ENCODE measurements around the gene MUC20. TPM values are rescaled to one million over a fixed set of nuclear protein-coding genes. Genes with fewer than 3 reads are reported as not detected.

Gene MUC20
- total and polyA plus RNA-seq, 2 of the 8 experiments (the other 6 are each of a cell fraction or from before 2014, with no cell fraction given), result 0.24 to 0.26 TPM

DNA sequence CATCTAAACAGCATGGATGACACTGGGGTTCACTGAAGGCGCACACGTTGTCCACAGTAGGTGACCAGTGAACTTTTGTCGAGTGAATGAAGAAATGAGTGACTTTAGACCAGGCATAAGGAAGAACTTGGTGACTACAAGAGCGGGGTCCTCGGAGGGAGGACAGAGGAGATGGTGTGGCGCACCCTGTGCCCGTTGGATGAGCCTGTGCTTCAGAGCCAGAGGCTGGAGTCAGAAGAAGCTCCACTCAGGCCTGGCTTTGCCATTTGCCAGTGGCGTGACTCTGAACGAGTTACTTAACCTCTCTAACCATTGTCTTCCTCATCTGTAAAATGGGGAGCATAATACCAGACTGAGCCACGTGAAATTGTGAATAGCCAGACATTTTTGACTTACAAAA is 48.8 kb downstream of the MUC20 start (continued):
- TF ChIP-seq, protein P1, sequence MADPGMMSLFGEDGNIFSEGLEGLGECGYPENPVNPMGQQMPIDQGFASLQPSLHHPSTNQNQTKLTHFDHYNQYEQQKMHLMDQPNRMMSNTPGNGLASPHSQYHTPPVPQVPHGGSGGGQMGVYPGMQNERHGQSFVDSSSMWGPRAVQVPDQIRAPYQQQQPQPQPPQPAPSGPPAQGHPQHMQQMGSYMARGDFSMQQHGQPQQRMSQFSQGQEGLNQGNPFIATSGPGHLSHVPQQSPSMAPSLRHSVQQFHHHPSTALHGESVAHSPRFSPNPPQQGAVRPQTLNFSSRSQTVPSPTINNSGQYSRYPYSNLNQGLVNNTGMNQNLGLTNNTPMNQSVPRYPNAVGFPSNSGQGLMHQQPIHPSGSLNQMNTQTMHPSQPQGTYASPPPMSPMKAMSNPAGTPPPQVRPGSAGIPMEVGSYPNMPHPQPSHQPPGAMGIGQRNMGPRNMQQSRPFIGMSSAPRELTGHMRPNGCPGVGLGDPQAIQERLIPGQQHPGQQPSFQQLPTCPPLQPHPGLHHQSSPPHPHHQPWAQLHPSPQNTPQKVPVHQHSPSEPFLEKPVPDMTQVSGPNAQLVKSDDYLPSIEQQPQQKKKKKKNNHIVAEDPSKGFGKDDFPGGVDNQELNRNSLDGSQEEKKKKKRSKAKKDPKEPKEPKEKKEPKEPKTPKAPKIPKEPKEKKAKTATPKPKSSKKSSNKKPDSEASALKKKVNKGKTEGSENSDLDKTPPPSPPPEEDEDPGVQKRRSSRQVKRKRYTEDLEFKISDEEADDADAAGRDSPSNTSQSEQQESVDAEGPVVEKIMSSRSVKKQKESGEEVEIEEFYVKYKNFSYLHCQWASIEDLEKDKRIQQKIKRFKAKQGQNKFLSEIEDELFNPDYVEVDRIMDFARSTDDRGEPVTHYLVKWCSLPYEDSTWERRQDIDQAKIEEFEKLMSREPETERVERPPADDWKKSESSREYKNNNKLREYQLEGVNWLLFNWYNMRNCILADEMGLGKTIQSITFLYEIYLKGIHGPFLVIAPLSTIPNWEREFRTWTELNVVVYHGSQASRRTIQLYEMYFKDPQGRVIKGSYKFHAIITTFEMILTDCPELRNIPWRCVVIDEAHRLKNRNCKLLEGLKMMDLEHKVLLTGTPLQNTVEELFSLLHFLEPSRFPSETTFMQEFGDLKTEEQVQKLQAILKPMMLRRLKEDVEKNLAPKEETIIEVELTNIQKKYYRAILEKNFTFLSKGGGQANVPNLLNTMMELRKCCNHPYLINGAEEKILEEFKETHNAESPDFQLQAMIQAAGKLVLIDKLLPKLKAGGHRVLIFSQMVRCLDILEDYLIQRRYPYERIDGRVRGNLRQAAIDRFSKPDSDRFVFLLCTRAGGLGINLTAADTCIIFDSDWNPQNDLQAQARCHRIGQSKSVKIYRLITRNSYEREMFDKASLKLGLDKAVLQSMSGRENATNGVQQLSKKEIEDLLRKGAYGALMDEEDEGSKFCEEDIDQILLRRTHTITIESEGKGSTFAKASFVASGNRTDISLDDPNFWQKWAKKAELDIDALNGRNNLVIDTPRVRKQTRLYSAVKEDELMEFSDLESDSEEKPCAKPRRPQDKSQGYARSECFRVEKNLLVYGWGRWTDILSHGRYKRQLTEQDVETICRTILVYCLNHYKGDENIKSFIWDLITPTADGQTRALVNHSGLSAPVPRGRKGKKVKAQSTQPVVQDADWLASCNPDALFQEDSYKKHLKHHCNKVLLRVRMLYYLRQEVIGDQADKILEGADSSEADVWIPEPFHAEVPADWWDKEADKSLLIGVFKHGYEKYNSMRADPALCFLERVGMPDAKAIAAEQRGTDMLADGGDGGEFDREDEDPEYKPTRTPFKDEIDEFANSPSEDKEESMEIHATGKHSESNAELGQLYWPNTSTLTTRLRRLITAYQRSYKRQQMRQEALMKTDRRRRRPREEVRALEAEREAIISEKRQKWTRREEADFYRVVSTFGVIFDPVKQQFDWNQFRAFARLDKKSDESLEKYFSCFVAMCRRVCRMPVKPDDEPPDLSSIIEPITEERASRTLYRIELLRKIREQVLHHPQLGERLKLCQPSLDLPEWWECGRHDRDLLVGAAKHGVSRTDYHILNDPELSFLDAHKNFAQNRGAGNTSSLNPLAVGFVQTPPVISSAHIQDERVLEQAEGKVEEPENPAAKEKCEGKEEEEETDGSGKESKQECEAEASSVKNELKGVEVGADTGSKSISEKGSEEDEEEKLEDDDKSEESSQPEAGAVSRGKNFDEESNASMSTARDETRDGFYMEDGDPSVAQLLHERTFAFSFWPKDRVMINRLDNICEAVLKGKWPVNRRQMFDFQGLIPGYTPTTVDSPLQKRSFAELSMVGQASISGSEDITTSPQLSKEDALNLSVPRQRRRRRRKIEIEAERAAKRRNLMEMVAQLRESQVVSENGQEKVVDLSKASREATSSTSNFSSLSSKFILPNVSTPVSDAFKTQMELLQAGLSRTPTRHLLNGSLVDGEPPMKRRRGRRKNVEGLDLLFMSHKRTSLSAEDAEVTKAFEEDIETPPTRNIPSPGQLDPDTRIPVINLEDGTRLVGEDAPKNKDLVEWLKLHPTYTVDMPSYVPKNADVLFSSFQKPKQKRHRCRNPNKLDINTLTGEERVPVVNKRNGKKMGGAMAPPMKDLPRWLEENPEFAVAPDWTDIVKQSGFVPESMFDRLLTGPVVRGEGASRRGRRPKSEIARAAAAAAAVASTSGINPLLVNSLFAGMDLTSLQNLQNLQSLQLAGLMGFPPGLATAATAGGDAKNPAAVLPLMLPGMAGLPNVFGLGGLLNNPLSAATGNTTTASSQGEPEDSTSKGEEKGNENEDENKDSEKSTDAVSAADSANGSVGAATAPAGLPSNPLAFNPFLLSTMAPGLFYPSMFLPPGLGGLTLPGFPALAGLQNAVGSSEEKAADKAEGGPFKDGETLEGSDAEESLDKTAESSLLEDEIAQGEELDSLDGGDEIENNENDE (IDR thresholded peaks at IDR 0.05; ENCODE audit: insufficient replicate concordance, low read length), result no peak
- no peak for TF ChIP-seq GTF2F1 (IDR thresholded peaks at IDR 0.05; ENCODE audit: borderline replicate concordance, low read depth, low read length)
- TF ChIP-seq JUND (IDR thresholded peaks at IDR 0.05; ENCODE audit: low read length), result no peak
- TF ChIP-seq RFX5 (IDR thresholded peaks at IDR 0.05; ENCODE audit: borderline replicate concordance, low read depth, low read length), result no peak
- TF ChIP-seq, protein P2, sequence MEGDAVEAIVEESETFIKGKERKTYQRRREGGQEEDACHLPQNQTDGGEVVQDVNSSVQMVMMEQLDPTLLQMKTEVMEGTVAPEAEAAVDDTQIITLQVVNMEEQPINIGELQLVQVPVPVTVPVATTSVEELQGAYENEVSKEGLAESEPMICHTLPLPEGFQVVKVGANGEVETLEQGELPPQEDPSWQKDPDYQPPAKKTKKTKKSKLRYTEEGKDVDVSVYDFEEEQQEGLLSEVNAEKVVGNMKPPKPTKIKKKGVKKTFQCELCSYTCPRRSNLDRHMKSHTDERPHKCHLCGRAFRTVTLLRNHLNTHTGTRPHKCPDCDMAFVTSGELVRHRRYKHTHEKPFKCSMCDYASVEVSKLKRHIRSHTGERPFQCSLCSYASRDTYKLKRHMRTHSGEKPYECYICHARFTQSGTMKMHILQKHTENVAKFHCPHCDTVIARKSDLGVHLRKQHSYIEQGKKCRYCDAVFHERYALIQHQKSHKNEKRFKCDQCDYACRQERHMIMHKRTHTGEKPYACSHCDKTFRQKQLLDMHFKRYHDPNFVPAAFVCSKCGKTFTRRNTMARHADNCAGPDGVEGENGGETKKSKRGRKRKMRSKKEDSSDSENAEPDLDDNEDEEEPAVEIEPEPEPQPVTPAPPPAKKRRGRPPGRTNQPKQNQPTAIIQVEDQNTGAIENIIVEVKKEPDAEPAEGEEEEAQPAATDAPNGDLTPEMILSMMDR (IDR thresholded peaks at IDR 0.05; ENCODE audit: control extremely low read depth in 1 of 3, insufficient read depth in 1 of 3, low read depth in 1 of 3, low read length in 3 of 3), result no peak
- no peak for TF ChIP-seq GABPA (IDR thresholded peaks at IDR 0.05; ENCODE audit: borderline replicate concordance, insufficient read depth, low read length)
- no peak for TF ChIP-seq CBX8 (IDR thresholded peaks at IDR 0.05; ENCODE audit: borderline replicate concordance, low read depth, low read length)
- TF ChIP-seq TBP (IDR thresholded peaks at IDR 0.05; ENCODE audit: low read depth, low read length), result no peak
- TF ChIP-seq MAFK (IDR thresholded peaks at IDR 0.05; ENCODE audit: low read depth, low read length), result no peak
- no peak for TF ChIP-seq SP1 (IDR thresholded peaks at IDR 0.05; ENCODE audit: low read depth, low read length)

Data from H1 (cell line).